ENCODE measurements around the gene WDR27. TPM values are rescaled to one million over a fixed set of nuclear protein-coding genes. Genes with fewer than 3 reads are reported as not detected.
"Not testable (repeated sequence)": the region's sequence is repeated elsewhere in the genome, so short reads cannot be mapped to it uniquely, and the experiment has no call there.

The WDR27 gene
- total RNA-seq, 1 donor from 2014 or later = 32.8 TPM

DNA sequence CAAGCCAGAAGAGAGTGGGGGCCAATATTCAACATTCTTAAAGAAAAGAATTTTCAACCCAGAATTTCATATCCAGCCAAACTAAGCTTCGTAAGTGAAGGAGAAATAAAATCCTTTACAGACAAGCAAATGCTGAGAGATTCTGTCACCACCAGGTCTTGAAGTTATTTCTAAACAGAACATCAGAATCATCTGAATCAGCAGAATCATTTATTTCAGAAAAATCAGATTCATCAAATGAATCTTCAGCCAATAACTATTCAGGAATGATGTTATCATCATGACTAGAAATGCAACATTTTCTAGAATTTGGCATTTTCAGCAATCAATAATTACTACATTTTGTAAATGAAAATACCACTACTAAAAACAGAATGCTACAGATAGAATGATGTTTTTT, 100.7 kb downstream of the WDR27 start:
- not testable (repeated sequence) for DNase-seq

DNA sequence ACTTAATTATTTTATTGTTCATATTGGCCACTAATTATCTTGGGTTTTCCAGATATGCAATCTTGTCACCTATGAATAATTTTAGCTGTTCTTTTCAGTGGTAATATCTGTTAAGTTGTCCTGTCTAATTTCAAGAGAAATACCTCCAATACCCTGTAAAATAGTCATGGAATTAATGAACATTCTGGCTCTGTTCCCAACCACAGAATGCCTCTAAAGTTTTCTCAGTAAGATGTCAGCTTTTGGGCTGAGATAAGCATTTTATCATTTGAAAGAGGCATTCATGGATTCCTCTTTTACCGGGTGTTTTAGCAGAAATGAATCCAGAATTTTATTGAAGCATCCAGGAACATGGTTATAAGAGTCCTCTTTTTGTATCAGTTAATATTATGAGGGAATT, 109.3 kb downstream of the WDR27 start:
- no peak for DNase-seq

DNA sequence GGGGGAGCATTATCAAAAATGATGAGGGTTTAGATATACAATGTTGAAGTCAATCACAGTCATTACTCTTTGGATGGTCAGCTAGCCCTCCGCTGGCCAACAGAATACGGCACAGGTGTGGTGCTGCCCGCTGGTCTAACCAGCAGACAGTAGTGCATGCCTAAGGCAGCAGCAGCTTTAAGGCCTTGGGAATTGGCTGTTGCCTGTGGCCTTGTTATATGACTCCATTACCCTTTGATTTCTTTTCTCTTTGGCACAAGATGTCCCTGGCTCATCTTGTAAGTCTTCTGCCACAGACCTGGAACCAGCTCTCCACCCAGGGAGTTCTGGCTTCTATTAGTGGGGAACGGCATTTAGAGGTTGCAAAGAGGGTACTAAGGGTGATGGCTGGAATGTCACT, 110.2 kb downstream of the WDR27 start:
- no peak for DNase-seq

DNA sequence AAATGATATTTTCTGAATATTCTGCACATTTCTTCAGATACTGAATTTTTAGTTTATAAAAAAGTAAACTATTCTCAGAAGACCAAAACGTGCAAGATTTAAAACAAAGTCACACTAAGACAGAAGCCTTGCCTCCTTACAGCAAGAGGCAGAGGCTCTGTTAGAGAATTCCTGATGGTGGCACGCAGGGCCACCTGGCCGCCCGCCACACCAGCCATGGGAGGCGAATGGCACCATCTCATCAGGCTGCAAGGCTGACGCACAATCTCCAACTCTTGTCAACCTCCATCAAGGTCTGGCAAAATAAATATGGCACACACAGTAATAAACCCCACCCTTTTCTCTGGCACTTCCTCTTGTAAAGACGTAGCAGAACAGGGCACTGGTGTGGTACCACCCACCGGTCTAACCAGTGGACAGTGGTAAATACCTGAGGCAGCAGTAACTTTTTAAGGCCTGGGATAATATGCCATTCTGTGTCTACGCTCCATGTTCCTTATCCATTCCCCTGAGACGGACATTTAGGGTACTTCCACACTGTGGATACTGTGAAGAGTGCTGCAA, 111.4 kb downstream of the WDR27 start:
- DNase-seq = no peak

DNA sequence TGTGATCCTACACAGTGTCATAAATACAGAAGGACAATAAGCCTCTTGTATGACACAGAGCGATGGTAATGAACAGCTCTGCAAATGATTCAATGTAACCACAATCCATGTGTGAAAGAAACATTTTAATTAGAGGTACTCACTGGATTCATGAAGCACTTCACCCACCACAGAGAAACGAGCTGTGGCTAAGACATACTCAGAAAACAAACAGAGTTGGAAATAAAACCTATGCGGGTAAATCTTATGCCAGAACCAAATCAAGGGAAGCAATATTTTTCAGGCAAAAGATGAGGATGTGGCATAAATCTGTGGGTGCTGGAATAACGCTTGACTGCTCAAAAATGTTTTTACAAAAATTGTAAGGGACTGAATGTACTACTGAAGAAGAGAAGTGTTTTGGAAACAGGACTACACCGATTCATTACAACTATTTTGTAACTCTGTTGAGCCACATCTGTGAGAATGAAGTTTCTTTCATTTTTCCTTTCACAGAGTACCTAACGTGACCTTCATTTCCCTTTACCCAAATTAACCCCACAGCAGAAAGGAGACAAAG, 112.1 kb downstream of the WDR27 start:
- no peak for DNase-seq

DNA sequence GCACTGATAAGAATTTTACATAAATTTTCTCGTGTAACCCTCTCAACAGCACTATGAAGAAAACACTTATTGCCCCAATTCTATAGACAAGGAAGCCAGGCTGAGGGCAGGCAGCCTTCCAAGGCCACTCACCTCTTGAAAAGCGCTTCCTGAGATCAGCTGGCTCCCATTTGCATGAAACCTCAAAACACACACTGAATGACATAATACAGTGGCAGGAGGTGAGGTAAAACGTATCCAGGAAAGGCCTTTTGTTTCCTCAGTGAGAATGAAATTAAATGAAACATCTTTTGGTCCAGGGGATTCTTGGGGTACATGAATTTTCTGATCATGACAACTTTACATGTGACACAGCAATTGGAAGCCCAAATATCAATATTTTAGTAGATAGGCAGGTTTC, 112.5 kb downstream of the WDR27 start:
- no peak for DNase-seq

DNA sequence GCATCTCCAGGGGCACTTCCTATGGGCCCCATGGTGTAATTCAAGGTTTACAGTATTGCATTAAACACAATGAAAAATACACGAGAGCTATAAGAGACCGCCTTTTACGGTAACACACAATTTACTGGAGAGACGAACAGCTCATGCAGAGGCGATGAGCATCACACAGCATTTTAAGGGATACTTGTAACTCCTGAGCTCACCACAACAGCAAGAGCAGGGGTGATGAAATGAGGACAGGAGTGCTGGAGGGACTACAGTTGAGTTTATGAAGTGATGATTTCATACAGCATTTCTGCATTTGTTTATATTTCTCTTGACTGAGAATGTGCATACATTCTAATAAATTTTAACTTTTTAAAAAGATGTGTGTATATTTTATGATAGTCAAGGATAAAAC, 113.9 kb downstream of the WDR27 start:
- DNase-seq = no peak

DNA sequence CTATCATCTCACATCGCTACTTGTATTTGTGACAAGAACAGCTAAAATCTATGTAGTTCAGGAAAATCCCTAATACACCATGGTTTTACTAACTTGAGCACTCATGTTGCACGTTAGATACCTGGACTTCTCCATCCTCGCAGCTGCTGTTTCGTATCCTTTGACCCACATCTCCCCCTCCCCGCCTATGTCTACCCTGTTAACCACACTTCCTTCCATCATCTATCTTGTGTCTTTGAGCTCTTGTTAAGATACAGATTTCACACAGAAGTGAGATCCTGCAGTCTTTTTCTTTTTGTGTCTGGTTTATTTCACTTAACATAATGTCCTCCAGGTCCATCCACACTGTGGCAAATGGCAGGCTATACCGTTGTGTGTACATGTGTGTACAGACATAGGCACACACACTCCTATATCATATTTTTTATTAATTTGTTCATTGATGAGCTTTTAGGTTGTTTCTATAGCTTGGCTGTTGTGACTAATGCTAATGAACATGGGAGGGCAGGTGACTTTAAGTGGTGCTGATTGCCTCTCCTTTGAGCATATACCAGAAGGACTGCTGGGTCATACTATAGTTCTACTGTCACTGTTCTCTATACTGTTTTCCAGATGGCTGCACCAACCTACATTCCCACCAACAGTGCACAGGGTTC, 117.8 kb downstream of the WDR27 start:
- no peak for DNase-seq

DNA sequence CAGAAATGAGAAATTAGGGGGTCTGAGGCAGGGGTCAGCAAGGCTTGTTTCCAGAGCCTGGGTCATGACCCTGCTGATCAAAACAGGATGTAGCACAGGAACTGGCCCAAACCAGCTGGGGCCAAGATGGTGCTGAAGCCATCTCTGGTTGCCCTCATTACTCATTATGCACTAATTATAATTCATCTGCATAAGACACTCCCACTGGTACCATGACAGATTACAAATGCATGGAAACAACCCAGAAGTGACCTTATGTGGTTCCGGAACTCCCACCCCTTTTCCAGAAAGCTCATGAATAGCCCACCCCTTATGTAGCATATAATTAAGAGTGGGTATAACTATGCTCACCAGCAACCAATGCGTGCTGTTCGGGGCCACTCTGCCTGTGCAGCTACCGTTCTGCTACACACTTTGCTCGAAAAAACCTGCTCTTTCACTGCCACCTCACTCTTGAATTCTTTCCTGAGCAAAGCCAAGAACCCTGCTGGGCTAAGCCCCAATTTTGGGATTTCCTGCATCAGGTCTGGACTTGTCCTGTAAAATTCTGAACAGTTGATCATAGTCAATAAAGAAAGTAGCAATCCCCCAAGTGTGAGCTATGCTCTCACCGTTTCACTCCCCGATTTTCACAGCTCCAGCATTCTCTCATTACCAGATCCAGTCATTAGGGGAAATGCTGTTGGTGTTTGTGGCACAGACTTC, 122.3 kb downstream of the WDR27 start:
- DNase-seq = no peak

DNA sequence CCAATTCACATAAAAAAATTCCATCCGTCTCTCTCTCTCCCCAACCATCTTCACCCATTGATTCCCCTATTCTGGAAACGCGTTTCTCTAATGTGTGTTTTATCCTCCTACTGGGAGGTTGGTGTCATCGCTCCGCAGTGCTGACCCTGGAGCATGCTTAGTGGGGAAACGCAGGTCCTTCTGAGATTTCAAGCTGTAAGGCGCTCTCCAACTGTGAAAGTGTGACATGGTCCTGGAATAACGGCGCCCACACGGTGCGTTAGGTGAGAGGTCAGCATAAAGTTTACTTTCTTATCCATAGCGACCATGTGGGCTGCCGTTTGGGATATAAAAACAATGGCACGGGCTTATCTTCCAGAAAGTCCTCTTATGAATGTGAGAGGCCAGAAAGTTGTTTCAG, 123.9 kb downstream of the WDR27 start:
- no peak for DNase-seq

DNA sequence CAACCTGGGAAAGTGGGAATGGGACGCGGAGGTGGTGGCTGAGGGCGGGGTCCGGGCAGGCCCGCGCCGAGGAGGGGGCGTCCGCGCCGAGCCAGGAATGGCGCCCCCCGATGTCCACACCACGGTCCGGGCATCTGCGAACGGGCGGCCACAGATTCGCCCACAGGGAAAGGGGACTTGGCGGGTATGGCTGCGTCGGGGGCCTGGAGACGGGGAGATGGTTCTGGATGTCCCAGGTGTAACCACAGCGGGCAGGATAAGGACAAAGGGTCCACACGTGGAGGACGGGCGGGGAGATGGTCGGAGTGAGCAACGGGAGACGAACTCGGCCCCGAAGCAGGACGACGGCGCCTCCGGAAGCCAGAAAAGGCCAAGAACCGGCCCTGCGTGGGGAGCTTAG, 124.6 kb downstream of the WDR27 start:
- no peak for DNase-seq

DNA sequence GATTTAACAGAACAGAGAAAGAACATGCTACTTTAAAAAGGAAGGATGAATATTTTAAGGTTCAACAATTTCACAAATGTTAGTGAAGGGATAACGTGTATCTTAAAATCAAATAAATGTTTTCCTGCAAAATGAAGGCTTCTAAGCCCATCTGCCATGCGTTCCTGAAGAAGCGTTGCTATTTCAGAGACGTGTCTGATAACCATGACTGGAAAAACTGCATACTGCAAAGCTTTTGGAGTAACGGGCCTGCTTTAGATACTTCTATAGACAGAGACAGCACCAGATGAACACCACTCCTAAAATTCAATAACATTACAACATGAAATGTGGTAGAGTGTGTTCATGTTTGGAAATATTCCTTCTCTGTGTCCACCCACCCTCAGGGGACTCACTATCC, 126.0 kb downstream of the WDR27 start:
- DNase-seq = no peak

DNA sequence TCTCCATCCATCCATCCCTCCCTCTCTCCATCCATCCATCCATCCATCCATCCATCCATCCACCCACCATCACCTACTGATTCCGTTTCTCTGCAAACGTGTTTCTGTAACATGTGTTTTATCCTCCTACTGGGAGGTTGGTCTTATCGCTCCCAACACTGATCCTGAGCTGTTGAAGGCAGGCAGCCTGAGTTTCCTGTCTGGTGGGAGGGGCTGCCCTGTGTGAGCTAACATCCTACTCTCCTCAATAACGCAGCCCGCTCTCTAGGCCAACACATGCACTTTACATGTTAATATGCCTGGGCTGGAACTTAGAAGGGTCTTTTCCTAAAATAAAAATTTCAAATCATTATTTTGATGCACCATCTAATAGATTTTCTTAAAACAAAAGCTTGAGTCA, 126.5 kb downstream of the WDR27 start:
- DNase-seq = no peak

DNA sequence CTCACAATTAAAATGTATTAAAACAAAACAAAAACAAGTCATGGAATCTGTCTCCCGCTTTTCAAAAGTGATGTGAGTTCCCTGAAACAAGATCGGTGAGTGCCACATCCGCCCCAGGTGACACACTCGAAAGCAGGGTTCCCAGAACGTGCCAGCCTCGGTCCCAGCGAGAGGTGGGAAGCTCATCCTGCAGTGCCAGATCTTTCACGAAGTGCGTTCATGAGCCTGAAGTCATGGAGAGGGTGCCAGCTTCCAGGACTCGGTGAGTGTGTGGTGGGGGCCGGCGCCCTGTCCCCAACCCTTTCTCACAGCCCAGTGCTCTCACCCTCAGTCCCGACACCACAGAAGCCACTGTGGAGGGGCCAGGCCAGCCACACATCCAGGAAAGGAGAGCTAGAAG, 127.4 kb downstream of the WDR27 start:
- DNase-seq = no peak

DNA sequence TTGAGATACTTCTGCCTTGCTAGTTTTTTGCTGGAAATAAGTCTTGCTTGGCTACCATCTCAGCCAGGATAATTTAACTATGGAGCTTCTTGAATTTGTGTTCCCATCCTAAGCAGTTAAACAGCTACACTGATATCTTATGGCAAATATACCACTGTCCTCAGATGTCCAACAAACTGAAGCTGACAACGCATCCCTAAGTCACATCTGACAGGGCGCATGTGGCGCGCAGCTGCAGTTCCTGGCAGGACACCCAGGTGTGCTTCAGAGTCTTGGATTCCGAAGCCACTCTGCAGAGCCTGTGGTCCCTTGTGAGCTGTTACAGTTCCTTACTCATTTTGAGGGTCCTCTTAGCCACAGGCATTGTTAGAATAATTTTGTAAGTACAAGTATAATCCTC, 127.9 kb downstream of the WDR27 start:
- DNase-seq = no peak

DNA sequence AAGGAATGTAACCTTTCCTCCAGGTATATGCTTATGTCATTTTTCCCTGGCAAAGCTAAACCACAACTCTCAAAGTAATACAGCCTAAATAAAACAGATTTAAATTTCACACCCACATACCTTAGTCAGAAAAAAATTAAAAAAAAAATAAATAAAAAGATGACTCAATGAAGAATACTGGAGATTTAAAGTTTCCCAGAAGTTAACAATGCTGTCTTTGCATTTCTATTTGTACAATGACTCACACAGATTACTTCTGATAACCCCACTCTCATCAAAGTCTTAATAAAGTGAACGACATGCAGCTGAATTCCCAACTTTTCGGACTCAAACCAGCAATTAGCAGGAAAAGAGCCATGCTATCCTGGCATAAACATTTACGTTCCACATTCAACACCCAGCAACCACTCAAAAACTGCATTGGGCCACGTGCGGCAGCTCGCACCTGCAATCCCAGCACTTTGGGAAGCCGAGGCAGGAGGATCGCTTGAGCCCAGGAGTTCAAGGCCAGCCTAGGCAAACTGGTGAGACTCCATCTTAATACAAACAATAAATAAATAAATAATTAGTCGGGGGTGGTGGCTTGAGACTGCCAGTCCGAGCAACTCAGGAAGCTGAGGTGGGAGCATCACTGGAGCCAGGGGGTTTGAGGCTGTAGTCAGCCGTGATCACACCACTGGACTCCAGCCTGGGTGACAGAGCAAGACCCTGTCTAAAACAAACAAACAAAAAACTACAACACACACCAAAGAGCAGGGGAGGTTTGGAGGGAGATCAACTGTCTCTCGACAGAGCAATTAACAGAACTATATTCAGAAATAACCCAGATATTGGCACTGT, 130.5 kb downstream of the WDR27 start:
- no peak for DNase-seq

DNA sequence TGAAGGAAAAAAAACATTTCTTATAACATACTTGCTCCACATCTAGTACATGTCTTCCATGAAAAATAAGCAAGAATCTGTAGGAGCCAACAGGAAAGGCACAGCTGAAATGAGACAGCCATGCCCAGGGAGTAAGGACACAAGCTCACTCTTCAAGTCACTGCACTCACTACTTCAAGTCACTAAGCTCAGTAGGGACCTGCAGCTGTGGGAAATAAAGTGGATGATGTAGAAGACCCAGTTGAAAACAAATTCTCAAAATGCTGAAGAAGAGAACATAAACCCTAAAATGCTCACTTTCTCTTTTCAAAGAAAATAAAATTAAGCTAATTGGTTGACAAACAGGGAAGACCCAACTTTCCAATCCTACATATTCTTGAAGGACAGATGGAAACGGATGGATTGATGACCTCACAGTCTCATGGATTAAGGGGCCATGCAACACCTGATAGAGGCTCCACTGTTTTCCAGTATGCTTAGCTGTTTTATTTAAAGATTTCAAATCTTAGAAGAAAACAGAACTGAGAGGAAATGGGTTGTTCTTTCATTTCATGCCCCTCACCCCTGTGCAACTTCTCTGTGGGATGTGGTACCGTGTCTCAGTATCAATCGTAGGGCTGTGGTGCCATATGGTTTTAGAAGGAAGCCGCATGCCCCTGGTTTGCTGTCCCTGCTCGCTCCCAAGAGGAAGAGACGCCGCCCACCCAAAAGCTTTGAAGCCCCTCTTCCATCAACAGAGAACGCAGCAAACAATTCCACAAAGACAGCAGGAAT, 133.3 kb downstream of the WDR27 start:
- DNase-seq = no peak

DNA sequence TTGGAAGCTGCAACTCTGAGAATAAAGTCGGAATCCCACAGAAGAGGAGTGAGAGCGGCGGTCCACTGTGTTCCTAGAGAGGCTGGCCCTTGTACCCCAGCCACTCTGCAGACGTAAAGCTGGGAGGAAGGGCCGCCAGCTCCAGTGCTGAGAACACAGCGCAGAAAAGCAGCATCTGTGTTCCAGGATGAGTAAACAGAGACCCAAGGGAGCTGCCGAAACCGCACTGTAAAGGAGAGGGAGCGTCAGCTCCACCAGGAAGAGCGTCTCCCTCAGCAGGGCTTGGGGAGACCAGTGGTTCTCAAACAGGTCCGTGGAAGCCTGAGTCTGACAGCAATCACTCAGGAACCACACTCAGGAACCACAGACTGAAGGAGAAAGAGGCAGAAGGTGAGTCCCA, 134.0 kb downstream of the WDR27 start:
- no peak for DNase-seq

DNA sequence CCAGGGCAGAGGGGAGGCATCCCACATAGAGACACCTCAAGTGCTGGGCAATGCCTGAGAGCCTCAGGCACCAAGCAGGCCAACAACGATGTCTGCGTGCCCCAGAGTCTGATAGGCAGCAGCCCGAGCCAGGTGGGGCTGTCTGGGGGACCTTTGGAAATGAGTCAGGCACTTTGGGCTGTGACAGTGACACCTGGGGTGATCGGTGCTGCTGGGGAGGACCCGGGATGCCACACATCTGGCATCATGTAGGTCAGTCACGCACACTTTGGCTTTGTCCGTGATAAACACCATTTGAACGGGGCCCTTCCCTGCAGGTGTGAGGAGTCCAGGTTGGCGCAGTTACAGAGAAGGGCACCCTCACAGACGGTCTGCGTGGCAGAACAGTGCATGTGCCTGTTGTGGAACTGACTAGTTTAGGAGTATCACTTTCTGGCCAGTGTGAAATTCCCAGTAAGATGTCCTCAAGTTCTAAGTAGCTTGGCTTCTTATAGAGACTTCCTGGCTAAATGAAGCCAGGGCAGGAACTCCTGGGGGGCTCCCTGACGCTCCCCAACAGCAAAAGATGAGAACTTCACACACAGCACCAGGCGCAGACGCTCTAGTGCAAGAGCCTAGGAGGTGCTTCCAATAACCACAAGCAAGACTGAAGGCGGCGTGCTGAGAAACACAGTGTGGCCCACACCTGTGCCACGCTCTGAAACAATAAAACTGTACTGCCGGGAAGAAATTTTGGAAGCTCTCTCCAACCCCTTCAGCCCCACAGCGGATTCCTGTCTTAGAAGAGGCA, 134.7 kb downstream of the WDR27 start:
- no peak for DNase-seq

DNA sequence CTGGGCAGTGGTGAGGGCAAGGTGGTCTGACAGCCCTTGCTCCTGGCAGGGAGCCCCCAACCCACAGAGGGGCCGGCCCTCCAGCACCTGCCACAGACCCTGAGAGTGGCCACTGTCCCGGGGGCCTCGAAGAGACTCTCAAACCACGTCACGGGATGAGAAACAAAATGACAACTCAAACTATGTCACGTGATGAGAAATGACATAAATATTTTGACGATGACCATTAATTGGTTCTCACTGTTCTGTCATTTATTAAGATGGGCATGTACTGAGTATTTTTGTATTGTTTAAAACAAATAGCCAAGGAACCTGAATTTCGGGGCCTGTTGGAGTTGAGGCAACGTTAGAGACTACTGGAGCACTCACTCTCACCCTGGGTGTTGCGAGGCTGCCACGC, 135.5 kb downstream of the WDR27 start:
- no peak for DNase-seq
